Activated CD8-positive, alpha-beta T cell treated with anti-CD3 and anti-CD28 coated beads for 36 hours (primary cell): ENCODE measurements around the gene ZNF750. TPM values are rescaled to one million over a fixed set of nuclear protein-coding genes. Genes with fewer than 3 reads are reported as not detected.

Experiments used
- ATAC-seq: fragments of 200-7000 bp; cut with Tn5 transposase; one replicate; pipeline ENCODE4 v1.10.0; 2021; ENCODE audit warnings: mild to moderate bottlenecking, moderate library complexity
- CTCF ChIA-PET: fragments of 350-600 bp; sonication (Branson Sonifier 250); formaldehyde crosslinking; loops from one replicate; lab custom pipeline; 2021; ENCODE audit warnings: antibody characterized with exemption; lab: Charles Lee
- POLR2A ChIA-PET: fragments of 350-600 bp; sonication (Branson Sonifier 250); formaldehyde crosslinking; loops from one replicate; lab custom pipeline; 2021; ENCODE audit warnings: antibody characterized with exemption; lab: Charles Lee
- DNase-seq: peaks from one replicate; pipeline ENCODE4 v3.0.0-alpha.2; 2020
- H3K27ac Mint-ChIP-seq: one replicate; pipeline ENCODE4 v1.8.0; 2021; ENCODE audit warnings: mild to moderate bottlenecking, mixed read lengths
- H3K27me3 Mint-ChIP-seq: one replicate; pipeline ENCODE4 v1.8.0; 2021; ENCODE audit warnings: mixed read lengths
- H3K36me3 Mint-ChIP-seq: one replicate; pipeline ENCODE4 v1.8.0; 2021; ENCODE audit warnings: low read depth, mixed read lengths
- H3K4me1 Mint-ChIP-seq: one replicate; pipeline ENCODE4 v1.8.0; 2021; ENCODE audit warnings: low read depth, mixed read lengths
- H3K4me3 Mint-ChIP-seq: one replicate; pipeline ENCODE4 v1.8.0; 2021; ENCODE audit warnings: mild to moderate bottlenecking, moderate library complexity, mixed read lengths
- H3K9me3 Mint-ChIP-seq: one replicate; pipeline ENCODE4 v1.8.0; 2021; ENCODE audit warnings: mixed read lengths
- intact Hi-C: fragments of 100-400 bp; cut with micrococcal nuclease; formaldehyde crosslinking; loops from one replicate; pipeline ENCODE4 v1.10.0; 2022
- total RNA-seq, 2 experiments: library from RNA; stranded (reverse); gene quantifications; one replicate each; pipeline ENCODE4 v1.2.3, GENCODE V29; 2021
- TF ChIP-seq, protein P1 (sequence below): fragments of 200-600 bp; IDR thresholded peaks from one replicate; pipeline ENCODE4 v1.8.0; 2022; ENCODE audit warnings: antibody characterized with exemption, mild to moderate bottlenecking

Gene ZNF750
- total RNA-seq, 2 experiments from 2014 or later = not detected

DNA sequence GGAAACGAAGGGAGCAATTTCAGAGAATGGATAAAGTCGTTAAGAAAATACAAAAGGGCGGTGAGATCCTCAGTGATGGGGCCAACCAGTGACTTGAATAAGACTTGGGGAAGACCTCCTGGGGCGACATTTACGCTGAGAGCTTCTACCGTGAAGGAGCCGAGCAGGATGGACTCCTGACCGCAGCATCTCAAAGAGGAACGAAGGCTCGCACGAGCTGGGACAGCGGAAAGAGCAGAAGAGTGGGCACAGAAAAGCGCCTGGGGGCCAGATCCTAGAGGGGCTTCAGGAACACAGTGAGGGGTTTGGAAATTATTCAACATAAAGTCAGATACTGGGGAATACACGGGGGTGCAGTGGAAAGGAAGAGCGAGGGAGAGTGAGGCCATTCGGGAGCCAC is 17.5 kb downstream of the ZNF750 start:
- no peaks in the 10 kb centered on the region for H3K27me3 Mint-ChIP-seq
- peaks cover 2% of the 10 kb centered on the region for H3K4me1 Mint-ChIP-seq
- ATAC-seq (no peak), DNase-seq (no peak)
- TF ChIP-seq, protein P1, sequence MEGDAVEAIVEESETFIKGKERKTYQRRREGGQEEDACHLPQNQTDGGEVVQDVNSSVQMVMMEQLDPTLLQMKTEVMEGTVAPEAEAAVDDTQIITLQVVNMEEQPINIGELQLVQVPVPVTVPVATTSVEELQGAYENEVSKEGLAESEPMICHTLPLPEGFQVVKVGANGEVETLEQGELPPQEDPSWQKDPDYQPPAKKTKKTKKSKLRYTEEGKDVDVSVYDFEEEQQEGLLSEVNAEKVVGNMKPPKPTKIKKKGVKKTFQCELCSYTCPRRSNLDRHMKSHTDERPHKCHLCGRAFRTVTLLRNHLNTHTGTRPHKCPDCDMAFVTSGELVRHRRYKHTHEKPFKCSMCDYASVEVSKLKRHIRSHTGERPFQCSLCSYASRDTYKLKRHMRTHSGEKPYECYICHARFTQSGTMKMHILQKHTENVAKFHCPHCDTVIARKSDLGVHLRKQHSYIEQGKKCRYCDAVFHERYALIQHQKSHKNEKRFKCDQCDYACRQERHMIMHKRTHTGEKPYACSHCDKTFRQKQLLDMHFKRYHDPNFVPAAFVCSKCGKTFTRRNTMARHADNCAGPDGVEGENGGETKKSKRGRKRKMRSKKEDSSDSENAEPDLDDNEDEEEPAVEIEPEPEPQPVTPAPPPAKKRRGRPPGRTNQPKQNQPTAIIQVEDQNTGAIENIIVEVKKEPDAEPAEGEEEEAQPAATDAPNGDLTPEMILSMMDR = no peak
- H3K36me3 Mint-ChIP-seq = peaks cover 44% of the 10 kb centered on the region
- CTCF ChIA-PET = no interaction called here
- H3K27ac Mint-ChIP-seq = no peak overlapping the region
- intact Hi-C loops = no loop called here
- peaks cover 5% of the 10 kb centered on the region for H3K9me3 Mint-ChIP-seq
- no peak overlapping the region for H3K4me3 Mint-ChIP-seq
- POLR2A ChIA-PET = interaction anchor here (1.0 kb wide), 1 partner anchor 43 kb away, joined by 3 read pairs; no protein-coding TSS in a partner anchor

DNA sequence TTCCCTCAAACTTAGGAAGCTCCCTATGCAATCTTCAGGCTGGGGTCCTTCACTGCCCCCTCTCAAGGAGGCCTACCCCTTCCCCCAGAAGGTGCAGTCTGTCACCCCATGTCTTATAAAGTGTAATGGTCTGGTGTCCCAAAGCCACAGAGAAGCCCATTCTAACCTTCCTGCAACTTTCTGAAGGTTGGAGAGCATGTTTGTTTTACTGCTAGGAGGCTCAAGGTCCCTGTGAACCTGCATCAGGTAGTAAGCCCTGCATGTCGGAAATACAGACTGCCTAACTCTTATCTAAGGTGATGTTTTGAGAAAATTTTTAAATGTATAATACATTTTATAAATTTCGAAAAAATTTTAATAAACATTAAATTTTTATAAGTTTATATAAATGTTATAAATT is 18.3 kb downstream of the ZNF750 start:
- Mint-ChIP-seq H3K4me1 (peaks cover 2% of the 10 kb centered on the region), H3K27me3 (no peaks in the 10 kb centered on the region), H3K4me3 (no peak overlapping the region), H3K9me3 (peaks cover 5% of the 10 kb centered on the region), H3K36me3 (peaks cover 41% of the 10 kb centered on the region), H3K27ac (no peak overlapping the region)
- POLR2A ChIA-PET = no interaction called here
- ATAC-seq (no peak), DNase-seq (no peak)
- intact Hi-C loops = no loop called here
- TF ChIP-seq, protein P1 = no peak
- CTCF ChIA-PET = no interaction called here

GRCh38 chr17:82820278-82821251 is 19.3 kb downstream of the ZNF750 start:
- ATAC-seq = no peak
- intact Hi-C loops = no loop called here
- peaks cover 5% of the 10 kb centered on the region for H3K4me1 Mint-ChIP-seq
- peaks cover 5% of the 10 kb centered on the region for H3K9me3 Mint-ChIP-seq
- H3K4me3 Mint-ChIP-seq = no peak overlapping the region
- POLR2A ChIA-PET = no interaction called here
- no peak overlapping the region for H3K27ac Mint-ChIP-seq
- TF ChIP-seq, protein P1 = no peak
- CTCF ChIA-PET = no interaction called here
- peaks cover 49% of the 10 kb centered on the region for H3K36me3 Mint-ChIP-seq
- no peaks in the 10 kb centered on the region for H3K27me3 Mint-ChIP-seq
- no peak for DNase-seq

GRCh38 chr17:82817947-82818346 is 21.9 kb downstream of the ZNF750 start:
- ATAC-seq = no peak
- DNase-seq = no peak
- Mint-ChIP-seq H3K27ac (no peak overlapping the region), H3K36me3 (peaks cover 64% of the 10 kb centered on the region), H3K27me3 (no peaks in the 10 kb centered on the region), H3K9me3 (peaks cover 5% of the 10 kb centered on the region), H3K4me1 (peaks cover 9% of the 10 kb centered on the region), H3K4me3 (no peak overlapping the region)
- intact Hi-C loops = no loop called here
- CTCF ChIA-PET = interaction anchor here (1.0 to 1.7 kb wide), 3 partner anchors 12 to 67 kb away, joined by 3 to 5 read pairs (median 4); no protein-coding TSS in a partner anchor
- POLR2A ChIA-PET = interaction anchor here (1.0 kb wide), 1 partner anchor 15 kb away, joined by 4 read pairs; no protein-coding TSS in a partner anchor
- TF ChIP-seq, protein P1 = no peak

GRCh38 chr17:82816358-82816757 is 23.5 kb downstream of the ZNF750 start:
- intact Hi-C loops = no loop called here
- Mint-ChIP-seq H3K9me3 (peaks cover 5% of the 10 kb centered on the region), H3K4me1 (peaks cover 9% of the 10 kb centered on the region), H3K27me3 (no peaks in the 10 kb centered on the region), H3K36me3 (peaks cover 60% of the 10 kb centered on the region), H3K27ac (no peak overlapping the region), H3K4me3 (no peak overlapping the region)
- POLR2A ChIA-PET = no interaction called here
- TF ChIP-seq, protein P1 = no peak
- CTCF ChIA-PET = no interaction called here
- ATAC-seq = no peak
- no peak for DNase-seq
